Activated CD4-positive, alpha-beta T cell treated with anti-CD3 and anti-CD28 coated beads for 36 hours (primary cell): Measurements from ENCODE around the gene NR2F1-AS1. TPM values are rescaled to one million over a fixed set of nuclear protein-coding genes. Genes with fewer than 3 reads are reported as not detected.

Source experiments
- ATAC-seq: fragments of 200-7000 bp; cut with Tn5 transposase; one replicate; pipeline ENCODE4 v1.10.0; 2021; ENCODE audit warnings: mild to moderate bottlenecking, moderate library complexity
- CTCF ChIA-PET: fragments of 350-600 bp; sonication (Branson Sonifier 250); formaldehyde crosslinking; loops from one replicate; lab custom pipeline; 2021; ENCODE audit warnings: antibody characterized with exemption; lab: Charles Lee
- POLR2A ChIA-PET: fragments of 350-600 bp; sonication (Branson Sonifier 250); formaldehyde crosslinking; loops from one replicate; lab custom pipeline; 2021; ENCODE audit warnings: antibody characterized with exemption, inconsistent platforms; lab: Charles Lee
- DNase-seq: peaks from one replicate; pipeline ENCODE4 v3.0.0-alpha.2; 2020
- H3K27ac Mint-ChIP-seq: one replicate; pipeline ENCODE4 v1.8.0; 2021; ENCODE audit warnings: mixed read lengths
- H3K27me3 Mint-ChIP-seq: one replicate; pipeline ENCODE4 v1.8.0; 2021; ENCODE audit warnings: mixed read lengths
- H3K36me3 Mint-ChIP-seq: one replicate; pipeline ENCODE4 v1.8.0; 2021; ENCODE audit warnings: low read depth, mixed read lengths
- H3K4me1 Mint-ChIP-seq: one replicate; pipeline ENCODE4 v1.8.0; 2021; ENCODE audit warnings: mixed read lengths
- H3K4me3 Mint-ChIP-seq: one replicate; pipeline ENCODE4 v1.8.0; 2021; ENCODE audit warnings: mild to moderate bottlenecking, moderate library complexity, mixed read lengths
- H3K9me3 Mint-ChIP-seq: one replicate; pipeline ENCODE4 v1.8.0; 2021; ENCODE audit warnings: low read depth, mixed read lengths
- intact Hi-C, 2 experiments: fragments of 100-400 bp; cut with DNase I in 1 of 2; cut with micrococcal nuclease in 1 of 2; formaldehyde crosslinking; loops; one replicate each; pipeline versions ENCODE4 v1.14.2 to v1.15.1; 2022 to 2024; cut with DNase I, micrococcal nuclease
- total RNA-seq, 2 experiments: library from RNA; stranded (reverse); gene quantifications; one replicate each; pipeline ENCODE4 v1.2.3, GENCODE V29; 2021

NR2F1-AS1 gene
- total RNA-seq, 2 experiments from 2014 or later = not detected

GRCh38 chr5:93574491-93575305 is 6.3 kb downstream of the NR2F1-AS1 start:
- peaks cover 76% of the 10 kb centered on the region for H3K27me3 Mint-ChIP-seq
- H3K4me1 Mint-ChIP-seq = peaks cover 28% of the 10 kb centered on the region
- ChIA-PET CTCF (interaction anchor here (0.9 to 1.2 kb wide), 2 partner anchors 30 to 33 kb away, joined by 3 read pairs; no protein-coding TSS in a partner anchor), POLR2A (no interaction called here)
- H3K4me3 Mint-ChIP-seq = no peak overlapping the region
- no peak for ATAC-seq
- no peaks in the 10 kb centered on the region for H3K9me3 Mint-ChIP-seq
- H3K27ac Mint-ChIP-seq = no peak overlapping the region
- intact Hi-C loops = loop anchor here (5.0 to 10.0 kb wide), 2 partner anchors 33 to 1040 kb away; partner anchors contain the start of genes KIAA0825 (in 1 of the 2) and SLF1 (in 1 of the 2)
- no peaks in the 10 kb centered on the region for H3K36me3 Mint-ChIP-seq
- no peak for DNase-seq

- Mint-ChIP-seq H3K27ac (no peak overlapping the region), H3K27me3 (peaks cover 83% of the 10 kb centered on the region), H3K4me3 (no peak overlapping the region), H3K36me3 (no peaks in the 10 kb centered on the region), H3K4me1 (peaks cover 27% of the 10 kb centered on the region), H3K9me3 (peaks cover 1% of the 10 kb centered on the region)
- CTCF ChIA-PET = interaction anchor here (0.9 to 1.2 kb wide), 2 partner anchors 31 to 34 kb away, joined by 3 read pairs; no protein-coding TSS in a partner anchor
- no peak for ATAC-seq
- intact Hi-C loops = loop anchor here (1.0 to 10.0 kb wide), 4 partner anchors 13 to 1041 kb away; partner anchors contain the start of genes KIAA0825 (in 1 of the 2) and SLF1 (in 1 of the 2)
- POLR2A ChIA-PET = no interaction called here
- DNase-seq = no peak
These were observed 7.4 kb downstream of the NR2F1-AS1 start for GRCh38 chr5:93573354-93574351.

GRCh38 chr5:93572608-93573353 is 8.2 kb downstream of the NR2F1-AS1 start:
- ChIA-PET POLR2A (no interaction called here), CTCF (interaction anchor here (0.6 kb wide), 1 partner anchor 133 kb away, joined by 4 read pairs; no protein-coding TSS in a partner anchor)
- ATAC-seq = no peak

GRCh38 chr5:93572101-93572607 is 8.9 kb downstream of the NR2F1-AS1 start:
- no peak for ATAC-seq
- POLR2A ChIA-PET = no interaction called here
- CTCF ChIA-PET = interaction anchor here (1.1 to 1.3 kb wide), 2 partner anchors 11 to 15 kb away, joined by 3 to 7 read pairs; partner anchors contain the start of gene NR2F1
- no peak overlapping the region for H3K4me3 Mint-ChIP-seq
- peaks cover 24% of the 10 kb centered on the region for H3K4me1 Mint-ChIP-seq
- H3K27ac Mint-ChIP-seq = no peak overlapping the region
- no peaks in the 10 kb centered on the region for H3K36me3 Mint-ChIP-seq
- peaks cover 80% of the 10 kb centered on the region for H3K27me3 Mint-ChIP-seq
- H3K9me3 Mint-ChIP-seq = peaks cover 1% of the 10 kb centered on the region
- intact Hi-C loops = loop anchor here (2.0 to 10.0 kb wide), 3 partner anchors 15 to 1043 kb away; partner anchors contain the start of genes KIAA0825 (in 1 of the 2) and SLF1 (in 1 of the 2)
- DNase-seq = peak; percentile 20

More at GRCh38 chr5:93572608-93573353, 8.2 kb downstream of the NR2F1-AS1 start:
- Mint-ChIP-seq H3K9me3 (peaks cover 1% of the 10 kb centered on the region), H3K27me3 (peaks cover 79% of the 10 kb centered on the region), H3K4me3 (no peak overlapping the region), H3K36me3 (no peaks in the 10 kb centered on the region), H3K27ac (no peak overlapping the region), H3K4me1 (peaks cover 24% of the 10 kb centered on the region)
- intact Hi-C loops = loop anchor here (1.0 to 10.0 kb wide), 4 partner anchors 14 to 1042 kb away; partner anchors contain the start of genes KIAA0825 (in 1 of the 2) and SLF1 (in 1 of the 2)
- peak; percentile 26 for DNase-seq

GRCh38 chr5:93571114-93571949 is 9.7 kb downstream of the NR2F1-AS1 start:
- H3K9me3 Mint-ChIP-seq = peaks cover 1% of the 10 kb centered on the region
- intact Hi-C loops = loop anchor here (5.0 to 10.0 kb wide), 2 partner anchors 36 to 1043 kb away; partner anchors contain the start of genes KIAA0825 (in 1 of the 2) and SLF1 (in 1 of the 2)
- CTCF ChIA-PET = interaction anchor here (1.1 to 1.3 kb wide), 2 partner anchors 12 to 15 kb away, joined by 3 to 7 read pairs; partner anchors contain the start of gene NR2F1
- ATAC-seq = no peak
- peaks cover 24% of the 10 kb centered on the region for H3K4me1 Mint-ChIP-seq
- no peak overlapping the region for H3K4me3 Mint-ChIP-seq
- peak; percentile 10 for DNase-seq
- POLR2A ChIA-PET = no interaction called here
- H3K27ac Mint-ChIP-seq = no peak overlapping the region
- no peaks in the 10 kb centered on the region for H3K36me3 Mint-ChIP-seq
- H3K27me3 Mint-ChIP-seq = peaks cover 73% of the 10 kb centered on the region

GRCh38 chr5:93570294-93571113 is 10.5 kb downstream of the NR2F1-AS1 start:
- ATAC-seq (peak; percentile 44), DNase-seq (peak; percentile 33)
- H3K4me1 Mint-ChIP-seq = peaks cover 24% of the 10 kb centered on the region
- H3K27me3 Mint-ChIP-seq = peaks cover 68% of the 10 kb centered on the region
- CTCF ChIA-PET = no interaction called here
- H3K9me3 Mint-ChIP-seq = peaks cover 1% of the 10 kb centered on the region
- H3K27ac Mint-ChIP-seq = no peak overlapping the region
- intact Hi-C loops = loop anchor here (5.0 to 10.0 kb wide), 2 partner anchors 37 to 1044 kb away; partner anchors contain the start of genes KIAA0825 (in 1 of the 2) and SLF1 (in 1 of the 2)
- no peaks in the 10 kb centered on the region for H3K36me3 Mint-ChIP-seq
- H3K4me3 Mint-ChIP-seq = no peak overlapping the region
- POLR2A ChIA-PET = no interaction called here

- Mint-ChIP-seq H3K4me3 (no peak overlapping the region), H3K36me3 (no peaks in the 10 kb centered on the region), H3K27me3 (peaks cover 58% of the 10 kb centered on the region), H3K9me3 (peaks cover 1% of the 10 kb centered on the region), H3K27ac (no peak overlapping the region), H3K4me1 (peaks cover 25% of the 10 kb centered on the region)
- peak; percentile 5 for DNase-seq
- intact Hi-C loops = loop anchor here (5.0 to 10.0 kb wide), 2 partner anchors 38 to 1045 kb away; partner anchors contain the start of genes KIAA0825 (in 1 of the 2) and SLF1 (in 1 of the 2)
- CTCF ChIA-PET = interaction anchor here (1.0 kb wide), 1 partner anchor 11 kb away, joined by 4 read pairs; the partner anchor contains the start of gene NR2F1-AS1
- POLR2A ChIA-PET = no interaction called here
- no peak for ATAC-seq
These were observed 11.5 kb downstream of the NR2F1-AS1 start for GRCh38 chr5:93569300-93570160.

- CTCF ChIA-PET = interaction anchor here (0.5 kb wide), 1 partner anchor 36 kb away, joined by 5 read pairs; no protein-coding TSS in a partner anchor
- Mint-ChIP-seq H3K4me1 (peaks cover 24% of the 10 kb centered on the region), H3K9me3 (peaks cover 1% of the 10 kb centered on the region)
These were observed 13.6 kb downstream of the NR2F1-AS1 start for GRCh38 chr5:93567424-93567823.

More at GRCh38 chr5:93567424-93567823, 13.6 kb downstream of the NR2F1-AS1 start:
- DNase-seq (no peak), ATAC-seq (no peak)
- H3K36me3 Mint-ChIP-seq = no peaks in the 10 kb centered on the region
- intact Hi-C loops = no loop called here
- POLR2A ChIA-PET = no interaction called here
- H3K27ac Mint-ChIP-seq = no peak overlapping the region
- H3K4me3 Mint-ChIP-seq = no peak overlapping the region
- peaks cover 41% of the 10 kb centered on the region for H3K27me3 Mint-ChIP-seq
